Keratinocyte (primary cell): Measurements from ENCODE around the gene REL. TPM values are rescaled to one million over a fixed set of nuclear protein-coding genes. Genes with fewer than 3 reads are reported as not detected.

Experiments used
- DNase-seq: peaks from one replicate; pipeline ENCODE4 v3.0.0-alpha.2; 2011; ENCODE audit warnings: low read depth, missing footprints, low spot score
- FAIRE-seq: peaks from 2 replicates; lab custom pipeline; 2011; peaks lifted over from hg19 to GRCh38; lab: Jason Lieb, UNC
- H2AFZ ChIP-seq: 2 replicates; pipeline ENCODE4 v1.6.0; 2012; ENCODE audit warnings: low read length, control low read depth, inconsistent platforms; ENCODE audit not compliant: control insufficient read depth
- H3K27ac ChIP-seq: 2 replicates; pipeline ENCODE4 v1.5.1; 2011; ENCODE audit warnings: low read length; ENCODE audit not compliant: control insufficient read depth, insufficient read depth
- H3K27me3 ChIP-seq: 3 replicates; pipeline ENCODE4 v1.6.0; 2011; ENCODE audit warnings: low read length; ENCODE audit not compliant: control insufficient read depth, insufficient read depth; ENCODE audit errors: extremely low read depth
- H3K36me3 ChIP-seq, 2 experiments: 2 replicates in 1 of 2; 3 replicates in 1 of 2; pipeline ENCODE4 v1.5.1; 2011; ENCODE audit warnings: low read length in 2 of 2, mild to moderate bottlenecking in 1 of 2; ENCODE audit not compliant: control insufficient read depth in 2 of 2, insufficient read depth in 2 of 2; ENCODE audit errors: extremely low read depth in 1 of 2
- H3K4me1 ChIP-seq: 3 replicates; pipeline ENCODE4 v1.5.1; 2011; ENCODE audit warnings: low read length; ENCODE audit not compliant: control insufficient read depth, insufficient read depth; ENCODE audit errors: extremely low read depth
- H3K4me2 ChIP-seq: 3 replicates; pipeline ENCODE4 v1.6.0; 2011; ENCODE audit warnings: low read depth, low read length; ENCODE audit not compliant: control insufficient read depth, insufficient read depth; ENCODE audit errors: extremely low read depth
- H3K4me3 ChIP-seq, 3 experiments: fragments of 200-600 bp in 1 of 3; sonication (generic) in 1 of 3; 2 replicates in 2 of 3; 3 replicates in 1 of 3; pipeline ENCODE4 v1.5.1; 2011 to 2016; ENCODE audit warnings: low read length in 3 of 3, mild to moderate bottlenecking in 3 of 3, control low read depth in 2 of 3, inconsistent platforms in 1 of 3, low read depth in 1 of 3, mixed read lengths in 1 of 3, mixed run types in 1 of 3, moderate library complexity in 1 of 3; ENCODE audit not compliant: control insufficient read depth in 2 of 3, insufficient read depth in 2 of 3; ENCODE audit errors: extremely low read depth in 1 of 3
- H3K79me2 ChIP-seq: 2 replicates; pipeline ENCODE4 v1.6.0; 2012; ENCODE audit warnings: low read length; ENCODE audit not compliant: control insufficient read depth, insufficient read depth
- H3K9ac ChIP-seq: 3 replicates; pipeline ENCODE4 v1.6.0; 2011; ENCODE audit warnings: low read length; ENCODE audit not compliant: control insufficient read depth, insufficient read depth; ENCODE audit errors: extremely low read depth
- H3K9me1 ChIP-seq: 3 replicates; pipeline ENCODE4 v1.6.0; 2011; ENCODE audit warnings: low read length; ENCODE audit not compliant: control insufficient read depth, insufficient read depth; ENCODE audit errors: extremely low read depth
- H3K9me3 ChIP-seq: 2 replicates; pipeline ENCODE4 v1.5.1; 2012; ENCODE audit warnings: low read depth, low read length; ENCODE audit not compliant: control insufficient read depth
- H4K20me1 ChIP-seq: 3 replicates; pipeline ENCODE4 v1.6.0; 2011; ENCODE audit warnings: low read length; ENCODE audit not compliant: control insufficient read depth, insufficient read depth; ENCODE audit errors: extremely low read depth
- EZH2 ChIP-seq: IDR thresholded peaks from one replicate; pipeline ENCODE4 v1.6.1; 2012; ENCODE audit warnings: inconsistent platforms, mild to moderate bottlenecking, low read length, moderate library complexity
- dilution Hi-C: fragments of 300-500 bp; cut with MboI; formaldehyde crosslinking; loops from one replicate; pipeline ENCODE4 v1.7.0; 2020; ENCODE audit warnings: low sequenced_read_pairs; ENCODE audit not compliant: extremely low pct_ligation_motif_present
- polyA plus RNA-seq, 5 experiments: library from polyadenylated mRNA; depleted of rRNA in 3 of 5; stranded (reverse) in 3 of 5; stranded (forward) in 1 of 5; unstranded in 1 of 5; fragments of >200 nt; gene quantifications; 1 replicate in 1 of 5; 2 replicates in 3 of 5; 3 replicates in 1 of 5; pipeline versions ENCODE4 v1.2.1 to v1.2.3, GENCODE V29; 2011 to 2012; ENCODE audit warnings: missing spikeins in 2 of 5, low read depth in 1 of 5, low replicate concordance in 1 of 5
- TF ChIP-seq, protein P1 (sequence below), 3 experiments: IDR thresholded peaks in 1 of 3; conservative IDR thresholded peaks in 1 of 3; optimal IDR thresholded peaks in 1 of 3; 2 replicates in 2 of 3; 3 replicates in 1 of 3; pipeline versions ENCODE3 to v1.5.1; 2011; ENCODE audit warnings: low read length in 3 of 3, mild to moderate bottlenecking in 3 of 3, moderate library complexity in 2 of 3, control low read depth in 1 of 3, inconsistent platforms in 1 of 3; ENCODE audit not compliant: insufficient read depth in 2 of 3; ENCODE audit errors: extremely low read depth in 1 of 3

The REL gene
- polyA plus RNA-seq, 1 donor (not counting 4 experiments of a cell fraction or from before 2014, with no cell fraction given), result 9.0 TPM

DNA sequence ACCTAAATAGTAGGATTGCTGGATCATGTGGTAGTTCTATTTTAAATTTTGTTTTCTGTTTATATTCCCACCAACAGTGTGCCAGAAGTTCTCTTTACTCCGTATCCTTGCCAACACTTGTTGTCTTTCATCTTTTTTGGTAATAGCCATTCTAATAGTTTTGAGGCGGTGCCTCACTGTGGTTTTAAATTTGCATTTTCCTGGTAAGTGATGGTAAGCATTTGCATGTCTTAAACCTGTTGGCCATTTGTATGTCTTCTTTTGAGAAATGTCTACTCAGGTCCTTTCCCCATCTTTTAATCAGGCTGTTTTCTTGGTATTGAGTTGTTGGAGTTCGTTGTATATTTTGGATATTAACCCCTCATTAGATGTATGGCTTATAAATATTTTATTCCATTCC, 51.6 kb downstream of the REL start:
- no peak for FAIRE-seq
- Histone ChIP-seq H3K4me1 (no peaks in the 10 kb centered on the region), H3K36me3 (peaks cover 0 to 3% of the 10 kb centered on the region in 2 experiments), H3K4me2 (no peak overlapping the region), H3K27me3 (no peaks in the 10 kb centered on the region), H2AFZ (no peak overlapping the region), H3K9me3 (no peaks in the 10 kb centered on the region), H3K27ac (no peak overlapping the region), H3K4me3 (no peak overlapping the region), H3K79me2 (no peaks in the 10 kb centered on the region), H3K9me1 (no peaks in the 10 kb centered on the region), H4K20me1 (no peaks in the 10 kb centered on the region), H3K9ac (no peak overlapping the region)
- dilution Hi-C loops, result no loop called here
- DNase-seq, result no peak
- TF ChIP-seq, protein P1, sequence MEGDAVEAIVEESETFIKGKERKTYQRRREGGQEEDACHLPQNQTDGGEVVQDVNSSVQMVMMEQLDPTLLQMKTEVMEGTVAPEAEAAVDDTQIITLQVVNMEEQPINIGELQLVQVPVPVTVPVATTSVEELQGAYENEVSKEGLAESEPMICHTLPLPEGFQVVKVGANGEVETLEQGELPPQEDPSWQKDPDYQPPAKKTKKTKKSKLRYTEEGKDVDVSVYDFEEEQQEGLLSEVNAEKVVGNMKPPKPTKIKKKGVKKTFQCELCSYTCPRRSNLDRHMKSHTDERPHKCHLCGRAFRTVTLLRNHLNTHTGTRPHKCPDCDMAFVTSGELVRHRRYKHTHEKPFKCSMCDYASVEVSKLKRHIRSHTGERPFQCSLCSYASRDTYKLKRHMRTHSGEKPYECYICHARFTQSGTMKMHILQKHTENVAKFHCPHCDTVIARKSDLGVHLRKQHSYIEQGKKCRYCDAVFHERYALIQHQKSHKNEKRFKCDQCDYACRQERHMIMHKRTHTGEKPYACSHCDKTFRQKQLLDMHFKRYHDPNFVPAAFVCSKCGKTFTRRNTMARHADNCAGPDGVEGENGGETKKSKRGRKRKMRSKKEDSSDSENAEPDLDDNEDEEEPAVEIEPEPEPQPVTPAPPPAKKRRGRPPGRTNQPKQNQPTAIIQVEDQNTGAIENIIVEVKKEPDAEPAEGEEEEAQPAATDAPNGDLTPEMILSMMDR (optimal IDR thresholded peaks at IDR 0.05 in 1 of 3, IDR thresholded peaks at IDR 0.05 in 1 of 3, conservative IDR thresholded peaks at IDR 0.05 in 1 of 3; ENCODE audit: extremely low read depth in 1 of 3, insufficient read depth in 2 of 3, low read length in 3 of 3), result no peak
- no peak for TF ChIP-seq EZH2

DNA sequence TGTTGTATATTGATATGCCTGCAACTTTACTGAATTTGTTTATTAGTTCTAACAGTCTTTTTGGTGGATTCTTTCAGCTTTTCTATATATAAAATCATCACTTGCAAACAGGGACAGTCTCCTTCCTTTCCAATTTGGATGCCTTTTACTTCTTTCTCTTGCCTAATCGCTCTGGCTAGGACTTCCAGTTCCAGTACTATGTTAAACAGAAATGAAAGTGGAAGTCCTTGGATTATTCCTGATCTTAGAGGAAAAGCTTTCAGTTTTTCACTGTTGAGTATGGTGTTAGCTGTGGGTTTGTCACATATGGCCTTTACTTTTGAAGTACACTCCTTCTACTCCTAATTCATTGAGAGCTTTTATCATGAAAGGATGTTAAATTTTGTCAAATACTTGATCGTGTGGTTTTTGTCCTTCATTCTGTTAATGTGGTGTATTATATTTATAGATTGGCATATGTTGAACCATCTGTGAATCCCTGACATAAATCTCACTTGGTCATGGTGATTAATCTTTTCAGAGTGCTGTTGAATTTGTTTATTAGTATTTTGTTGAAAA, 52.9 kb downstream of the REL start:
- Histone ChIP-seq H3K79me2 (no peaks in the 10 kb centered on the region), H3K9me3 (no peaks in the 10 kb centered on the region), H3K36me3 (peaks cover 0 to 3% of the 10 kb centered on the region in 2 experiments), H3K4me3 (no peak overlapping the region), H2AFZ (no peak overlapping the region), H3K9me1 (no peaks in the 10 kb centered on the region), H4K20me1 (no peaks in the 10 kb centered on the region), H3K4me2 (no peak overlapping the region), H3K27me3 (no peaks in the 10 kb centered on the region), H3K4me1 (no peaks in the 10 kb centered on the region), H3K9ac (no peak overlapping the region), H3K27ac (no peak overlapping the region)
- FAIRE-seq (no peak), DNase-seq (no peak)
- TF ChIP-seq EZH2, result no peak
- TF ChIP-seq, protein P1 (optimal IDR thresholded peaks at IDR 0.05 in 1 of 3, IDR thresholded peaks at IDR 0.05 in 1 of 3, conservative IDR thresholded peaks at IDR 0.05 in 1 of 3; ENCODE audit: extremely low read depth in 1 of 3, insufficient read depth in 2 of 3, low read length in 3 of 3), result no peak
- dilution Hi-C loops, result no loop called here
